HFF-Myc (cell line): ENCODE measurements around the gene KIF1A.
"Not testable (repeated sequence)": the region's sequence is repeated elsewhere in the genome, so short reads cannot be mapped to it uniquely, and the experiment has no call there.

Experiments
- DNase-seq: peaks from one replicate; pipeline ENCODE4 v3.0.0-alpha.2; 2011; ENCODE audit warnings: low read depth; ENCODE audit errors: extremely low read depth
- H3K4me3 ChIP-seq: replicated peaks from 2 replicates; pipeline ENCODE4 v1.5.1; 2011; ENCODE audit warnings: low read depth, mild to moderate bottlenecking, control low read depth, low read length
- CTCF ChIP-seq: IDR thresholded peaks from 2 replicates; pipeline ENCODE4 v1.5.1; 2012; ENCODE audit warnings: mild to moderate bottlenecking, low read depth, low read length, control low read depth; ENCODE audit errors: missing control alignments

KIF1A gene

GRCh38 chr2:240846873-240847595, 27.0 kb upstream of the KIF1A start:
- H3K4me3 ChIP-seq: no peak overlapping the region
- DNase-seq: no peak
- TF ChIP-seq CTCF: no peak

GRCh38 chr2:240846309-240846708, 26.3 kb upstream of the KIF1A start:
- not testable (repeated sequence) for DNase-seq, H3K4me3 ChIP-seq

- peak; percentile 56 for TF ChIP-seq CTCF
- H3K4me3 ChIP-seq: no peak overlapping the region
- peak; percentile 19 for DNase-seq
Measured at GRCh38 chr2:240840435-240841060, 20.5 kb upstream of the KIF1A start.

- no peak overlapping the region for H3K4me3 ChIP-seq
- TF ChIP-seq CTCF: no peak
- DNase-seq: no peak
Measured at GRCh38 chr2:240839152-240840143, 19.4 kb upstream of the KIF1A start.

- DNase-seq: no peak
- H3K4me3 ChIP-seq: no peak overlapping the region
- no peak for TF ChIP-seq CTCF
Measured at GRCh38 chr2:240837621-240838020, 17.6 kb upstream of the KIF1A start.

GRCh38 chr2:240836781-240837467, 16.9 kb upstream of the KIF1A start:
- H3K4me3 ChIP-seq: no peak overlapping the region
- DNase-seq: no peak
- no peak for TF ChIP-seq CTCF

GRCh38 chr2:240835528-240835927, 15.5 kb upstream of the KIF1A start:
- no peak for TF ChIP-seq CTCF
- DNase-seq: no peak
- no peak overlapping the region for H3K4me3 ChIP-seq
